HG03442 (cell line): ENCODE results near the gene OR10A5.
A peak's percentile ranks its signal among the peaks of the same experiment; 100 is the strongest.
"Not testable (repeated sequence)": the region's sequence is repeated elsewhere in the genome, so short reads cannot be mapped to it uniquely, and the experiment has no call there.

Experiments
- ATAC-seq: cut with Tn5 transposase; IDR thresholded peaks from one replicate; pipeline ENCODE4 v1.9.1; 2021; ENCODE audit warnings: mild to moderate bottlenecking, moderate library complexity; ENCODE audit not compliant: unreplicated experiment

OR10A5 gene

GRCh38 chr11:6845383-6845782 is at the start of gene OR10A5:
TSS of gene OR10A5 (plus strand) at chr11:6845683. CDS start at chr11:6845683, 0 bp downstream.
- ATAC-seq, result no peak

GRCh38 chr11:6799402-6799801 is 46.1 kb upstream of the OR10A5 start, which contains the start of gene OR6A2:
TSS of gene OR6A2 (minus strand) at chr11:6799689. CDS start at chr11:6795708, 3,981 bp downstream.
- no peak for ATAC-seq

GRCh38 chr11:6801075-6801474 is 44.4 kb upstream of the OR10A5 start:
- not testable (repeated sequence) for ATAC-seq

GRCh38 chr11:6812390-6813005 is 33.0 kb upstream of the OR10A5 start:
- ATAC-seq, result peak; percentile 81

- ATAC-seq, result no peak
Measured at GRCh38 chr11:6813656-6814055, 31.8 kb upstream of the OR10A5 start.

GRCh38 chr11:6817694-6818093 is 27.8 kb upstream of the OR10A5 start:
- ATAC-seq, result no peak

GRCh38 chr11:6818967-6819366 is 26.5 kb upstream of the OR10A5 start:
- no peak for ATAC-seq

- no peak for ATAC-seq
Measured at GRCh38 chr11:6824136-6824823, 21.2 kb upstream of the OR10A5 start.

GRCh38 chr11:6825231-6825744 is 20.2 kb upstream of the OR10A5 start:
- no peak for ATAC-seq

- ATAC-seq, result no peak
Measured at GRCh38 chr11:6828103-6828502, 17.4 kb upstream of the OR10A5 start.

GRCh38 chr11:6833356-6833755 is 12.1 kb upstream of the OR10A5 start:
- no peak for ATAC-seq

- ATAC-seq, result no peak
Measured at GRCh38 chr11:6834021-6834420, 11.5 kb upstream of the OR10A5 start.

- ATAC-seq, result no peak
Measured at GRCh38 chr11:6841694-6842093, 3.8 kb upstream of the OR10A5 start.

- ATAC-seq, result no peak
Measured at GRCh38 chr11:6843670-6844069, 1.8 kb upstream of the OR10A5 start.

- no peak for ATAC-seq
Measured at GRCh38 chr11:6844356-6844755, 1.1 kb upstream of the OR10A5 start.

- no peak for ATAC-seq
Measured at GRCh38 chr11:6850526-6850925, 5.0 kb downstream of the OR10A5 start.

- not testable (repeated sequence) for ATAC-seq
Measured at GRCh38 chr11:6854801-6855200, 9.3 kb downstream of the OR10A5 start.

GRCh38 chr11:6855971-6856541 is 10.6 kb downstream of the OR10A5 start:
- no peak for ATAC-seq

- peak; percentile 89 for ATAC-seq
Measured at GRCh38 chr11:6856871-6857270, 11.4 kb downstream of the OR10A5 start.

- ATAC-seq, result no peak
Measured at GRCh38 chr11:6862961-6863360, 17.5 kb downstream of the OR10A5 start, which contains the start of gene OR10A2. TSS of gene OR10A2 (plus strand) at chr11:6863057. CDS start at chr11:6869755, 6,698 bp downstream.

- ATAC-seq, result no peak
Measured at GRCh38 chr11:6864438-6864837, 19.0 kb downstream of the OR10A5 start.

- ATAC-seq, result no peak
Measured at GRCh38 chr11:6871278-6871677, 25.8 kb downstream of the OR10A5 start.
